DND-41 (cell line): ENCODE data around the gene B4GALNT1.

ENCODE experiments used
- CTCF ChIP-seq: IDR thresholded peaks from 2 replicates; pipeline ENCODE4 v1.5.1; 2012; ENCODE audit warnings: borderline replicate concordance, low read length, moderate library complexity, mild to moderate bottlenecking; ENCODE audit not compliant: poor library complexity, severe bottlenecking; ENCODE audit errors: extremely low read depth
- EZH2 ChIP-seq: IDR thresholded peaks from 3 replicates; pipeline ENCODE4 v1.6.1; 2012; ENCODE audit warnings: borderline replicate concordance, low read depth, mild to moderate bottlenecking, moderate library complexity, low read length, inconsistent platforms; ENCODE audit not compliant: severe bottlenecking

GRCh38 chr12:57584690-57585089, 48.3 kb downstream of the B4GALNT1 start:
- no peak for TF ChIP-seq EZH2
- TF ChIP-seq CTCF: no peak
